Ascending aorta (tissue), 2 donors: ENCODE measurements around the gene DDX10. TPM values are rescaled to one million over a fixed set of nuclear protein-coding genes. Genes with fewer than 3 reads are reported as not detected.

Source experiments
- DNase-seq, 2 donors: peaks; one replicate each; pipeline ENCODE4 v3.0.0-alpha.2; 2019; ENCODE audit warnings: low spot score in 2 of 2
- H3K27ac ChIP-seq, 2 donors: fragments of 200-600 bp; sonication (generic); one replicate each; pipeline ENCODE4 v1.5.1; 2016 to 2017; ENCODE audit warnings: mild to moderate bottlenecking in 1 of 2
- H3K27me3 ChIP-seq: fragments of 200-600 bp; sonication (generic); one replicate; pipeline ENCODE4 v1.5.1; 2017
- H3K36me3 ChIP-seq, 2 donors: fragments of 200-600 bp; sonication (generic); one replicate each; pipeline ENCODE4 v1.5.1; 2016
- H3K4me1 ChIP-seq, 2 donors: fragments of 200-600 bp; sonication (generic); one replicate each; pipeline ENCODE4 v1.5.1; 2016 to 2017; ENCODE audit warnings: mild to moderate bottlenecking in 1 of 2
- H3K4me3 ChIP-seq, 2 donors: fragments of 200-600 bp; sonication (generic); one replicate each; pipeline ENCODE4 v1.5.1; 2016 to 2017; ENCODE audit warnings: mild to moderate bottlenecking in 1 of 2
- H3K9me3 ChIP-seq, 2 donors: fragments of 200-600 bp; sonication (generic); one replicate each; pipeline ENCODE4 v1.5.1; 2016
- intact Hi-C: fragments of 100-400 bp; cut with DNase I; formaldehyde crosslinking; loops from one replicate; pipeline ENCODE4 v1.15.1; 2023
- total RNA-seq: library from RNA; depleted of rRNA; stranded (reverse); fragments of >200 nt; gene quantifications from one replicate; pipeline ENCODE4 v1.1.0, GENCODE V29; 2016
- TF ChIP-seq, protein P1 (sequence below), 3 experiments: fragments of 200-600 bp in 2 of 3; fragments of 450-650 bp in 1 of 3; sonication (generic) in 2 of 3; IDR thresholded peaks; one replicate each; pipeline ENCODE4 v1.5.1; 2016 to 2019; ENCODE audit warnings: antibody characterized with exemption in 3 of 3, mild to moderate bottlenecking in 1 of 3, moderate library complexity in 1 of 3

Gene DDX10
- total RNA-seq, 1 donor from 2014 or later, result 21.9 TPM

GRCh38 chr11:108934696-108935095 is 269.8 kb downstream of the DDX10 start:
- Histone ChIP-seq H3K9me3 (no peaks in the 10 kb centered on the region), H3K36me3 (no peaks in the 10 kb centered on the region), H3K27me3 (no peaks in the 10 kb centered on the region), H3K4me1 (no peaks in the 10 kb centered on the region), H3K27ac (no peak overlapping the region), H3K4me3 (no peak overlapping the region)
- TF ChIP-seq, protein P1, sequence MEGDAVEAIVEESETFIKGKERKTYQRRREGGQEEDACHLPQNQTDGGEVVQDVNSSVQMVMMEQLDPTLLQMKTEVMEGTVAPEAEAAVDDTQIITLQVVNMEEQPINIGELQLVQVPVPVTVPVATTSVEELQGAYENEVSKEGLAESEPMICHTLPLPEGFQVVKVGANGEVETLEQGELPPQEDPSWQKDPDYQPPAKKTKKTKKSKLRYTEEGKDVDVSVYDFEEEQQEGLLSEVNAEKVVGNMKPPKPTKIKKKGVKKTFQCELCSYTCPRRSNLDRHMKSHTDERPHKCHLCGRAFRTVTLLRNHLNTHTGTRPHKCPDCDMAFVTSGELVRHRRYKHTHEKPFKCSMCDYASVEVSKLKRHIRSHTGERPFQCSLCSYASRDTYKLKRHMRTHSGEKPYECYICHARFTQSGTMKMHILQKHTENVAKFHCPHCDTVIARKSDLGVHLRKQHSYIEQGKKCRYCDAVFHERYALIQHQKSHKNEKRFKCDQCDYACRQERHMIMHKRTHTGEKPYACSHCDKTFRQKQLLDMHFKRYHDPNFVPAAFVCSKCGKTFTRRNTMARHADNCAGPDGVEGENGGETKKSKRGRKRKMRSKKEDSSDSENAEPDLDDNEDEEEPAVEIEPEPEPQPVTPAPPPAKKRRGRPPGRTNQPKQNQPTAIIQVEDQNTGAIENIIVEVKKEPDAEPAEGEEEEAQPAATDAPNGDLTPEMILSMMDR (IDR thresholded peaks at IDR 0.05), result no peak
- no peak for DNase-seq
- intact Hi-C loops, result no loop called here

DNA sequence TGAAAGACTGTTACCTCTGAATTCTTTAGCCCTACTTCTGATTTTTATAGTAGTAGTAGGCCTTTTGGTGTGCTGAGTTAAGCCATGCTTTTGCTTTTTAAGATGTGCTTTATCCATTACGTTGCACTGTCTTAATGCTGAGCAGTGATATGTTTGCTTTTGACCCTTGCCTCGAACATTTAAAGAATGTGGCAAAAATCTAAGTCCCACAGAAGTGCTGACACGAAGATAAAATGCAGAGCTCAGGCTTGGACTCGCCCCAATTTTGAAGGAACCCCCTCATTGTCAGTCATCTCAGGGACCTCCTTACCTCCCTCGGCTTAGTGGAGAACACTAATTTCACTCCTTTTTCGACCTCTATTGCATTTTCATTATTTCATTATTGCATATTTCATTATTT is 272.9 kb downstream of the DDX10 start:
- intact Hi-C loops, result no loop called here
- no peaks in the 10 kb centered on the region for H3K9me3 ChIP-seq
- TF ChIP-seq, protein P1 (IDR thresholded peaks at IDR 0.05), result no peak
- H3K27me3 ChIP-seq, result no peaks in the 10 kb centered on the region
- H3K27ac ChIP-seq, result no peak overlapping the region
- H3K4me3 ChIP-seq, result no peak overlapping the region
- no peak for DNase-seq
- H3K36me3 ChIP-seq, result peaks cover 0 to 21% of the 10 kb centered on the region in 2 donors
- no peaks in the 10 kb centered on the region for H3K4me1 ChIP-seq

DNA sequence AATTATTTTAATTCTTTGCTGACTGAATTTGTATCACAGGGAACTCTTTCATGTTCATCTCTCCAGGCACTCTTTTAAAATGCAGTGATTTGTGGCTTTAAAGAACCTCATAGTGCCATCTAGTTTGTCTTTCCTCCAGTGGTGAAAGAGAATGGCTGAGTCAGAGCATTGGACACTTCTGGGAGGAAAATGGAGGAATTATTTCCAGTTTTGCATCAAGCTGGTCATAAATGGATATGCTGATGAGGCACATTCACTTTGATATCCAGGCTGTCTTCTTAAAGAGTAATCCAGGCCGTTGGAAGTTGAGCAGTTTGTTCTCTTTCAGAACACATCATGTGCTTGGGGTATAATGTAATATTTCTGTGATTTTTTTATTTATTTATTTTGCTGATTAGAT is 273.7 kb downstream of the DDX10 start:
- H3K4me1 ChIP-seq, result no peaks in the 10 kb centered on the region
- TF ChIP-seq, protein P1 (IDR thresholded peaks at IDR 0.05), result no peak
- no peaks in the 10 kb centered on the region for H3K9me3 ChIP-seq
- H3K27ac ChIP-seq, result no peak overlapping the region
- no peaks in the 10 kb centered on the region for H3K27me3 ChIP-seq
- intact Hi-C loops, result no loop called here
- DNase-seq, result no peak
- no peak overlapping the region for H3K4me3 ChIP-seq
- H3K36me3 ChIP-seq, result peaks cover 0 to 24% of the 10 kb centered on the region in 2 donors

DNA sequence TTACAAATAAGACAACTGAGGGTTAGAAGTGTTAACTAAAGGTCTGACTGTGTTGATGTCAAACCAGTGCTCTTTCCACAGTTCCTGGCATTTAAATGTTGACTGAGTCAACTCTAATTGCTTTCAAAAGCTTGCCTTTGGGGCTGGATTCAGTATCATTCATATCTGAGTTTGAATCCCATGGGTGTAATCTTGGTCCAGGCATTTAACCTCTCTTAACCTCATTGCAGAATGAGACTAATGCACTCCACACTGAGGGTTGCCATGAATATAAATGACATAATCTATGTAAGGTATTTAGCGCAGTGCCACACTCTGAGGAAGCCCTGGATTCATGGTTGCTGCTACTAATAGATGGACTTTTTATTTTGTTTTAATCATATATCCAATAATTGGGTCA is 274.3 kb downstream of the DDX10 start:
- no peak for DNase-seq
- no peaks in the 10 kb centered on the region for H3K27me3 ChIP-seq
- TF ChIP-seq, protein P1 (IDR thresholded peaks at IDR 0.05), result no peak
- intact Hi-C loops, result no loop called here
- no peaks in the 10 kb centered on the region for H3K4me1 ChIP-seq
- peaks cover 0 to 24% of the 10 kb centered on the region in 2 donors for H3K36me3 ChIP-seq
- H3K27ac ChIP-seq, result no peak overlapping the region
- no peak overlapping the region for H3K4me3 ChIP-seq
- no peaks in the 10 kb centered on the region for H3K9me3 ChIP-seq

DNA sequence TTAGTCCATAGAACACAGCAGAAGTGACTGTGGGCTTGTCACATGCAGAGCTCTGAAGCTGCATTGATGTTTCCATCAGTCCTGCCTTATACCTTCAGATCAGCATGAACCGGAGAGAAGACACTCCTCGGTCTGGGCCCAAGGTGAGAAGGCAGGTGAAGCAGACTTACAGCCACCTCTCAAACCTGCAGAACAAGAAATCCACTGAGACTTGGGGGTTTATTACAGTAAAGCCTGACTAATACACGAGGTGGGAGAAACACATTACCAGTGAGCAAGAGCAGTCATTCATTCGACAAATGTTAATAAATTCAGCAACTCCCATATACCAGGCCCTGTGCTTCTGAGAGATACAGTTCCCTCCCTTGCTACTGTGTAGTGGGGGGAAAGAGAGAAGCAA is 279.0 kb downstream of the DDX10 start:
- peaks cover 0 to 24% of the 10 kb centered on the region in 2 donors for H3K36me3 ChIP-seq
- no peak for DNase-seq
- no peak overlapping the region for H3K27ac ChIP-seq
- H3K27me3 ChIP-seq, result no peaks in the 10 kb centered on the region
- H3K4me3 ChIP-seq, result no peak overlapping the region
- H3K9me3 ChIP-seq, result no peaks in the 10 kb centered on the region
- H3K4me1 ChIP-seq, result no peaks in the 10 kb centered on the region
- intact Hi-C loops, result no loop called here
- TF ChIP-seq, protein P1 (IDR thresholded peaks at IDR 0.05), result no peak
